Medulla oblongata (tissue), 1 donor: ENCODE results near the gene NFILZ.

Source experiments
- DNase-seq: peaks from one replicate; pipeline ENCODE4 v3.0.0-alpha.2; 2015; ENCODE audit errors: extremely low spot score

The NFILZ gene

DNA sequence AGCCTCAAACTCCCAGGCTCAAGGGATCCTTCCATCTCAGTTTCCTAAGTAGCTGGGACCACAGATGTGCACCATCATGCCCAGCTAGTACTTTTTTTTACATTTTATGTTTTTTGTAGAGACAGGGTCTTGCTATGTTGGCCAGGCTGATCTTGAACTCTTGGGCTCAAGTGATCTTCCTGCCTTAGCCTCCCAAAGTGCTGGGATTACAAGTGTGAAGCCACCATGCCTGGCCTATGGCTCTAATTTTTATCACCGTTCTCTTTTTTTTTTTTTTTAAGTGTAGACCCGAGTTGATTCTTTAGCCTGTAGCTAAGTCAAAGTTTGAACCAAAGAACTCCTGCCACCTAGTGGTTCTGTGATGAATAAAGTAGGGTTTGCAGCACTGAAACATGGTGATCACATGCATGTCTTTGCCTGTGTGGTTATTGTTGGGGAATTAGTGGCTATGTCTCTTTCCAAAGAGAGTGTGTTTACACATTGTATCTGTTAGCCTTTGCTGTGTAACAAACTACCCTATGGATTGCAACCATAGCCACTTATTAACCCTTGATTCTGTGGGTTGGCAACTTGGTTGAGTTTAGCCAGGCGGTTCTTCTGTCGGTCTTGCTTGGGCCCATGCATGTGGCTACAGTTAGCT is 11.6 kb downstream of the NFILZ start:
- no peak for DNase-seq

DNA sequence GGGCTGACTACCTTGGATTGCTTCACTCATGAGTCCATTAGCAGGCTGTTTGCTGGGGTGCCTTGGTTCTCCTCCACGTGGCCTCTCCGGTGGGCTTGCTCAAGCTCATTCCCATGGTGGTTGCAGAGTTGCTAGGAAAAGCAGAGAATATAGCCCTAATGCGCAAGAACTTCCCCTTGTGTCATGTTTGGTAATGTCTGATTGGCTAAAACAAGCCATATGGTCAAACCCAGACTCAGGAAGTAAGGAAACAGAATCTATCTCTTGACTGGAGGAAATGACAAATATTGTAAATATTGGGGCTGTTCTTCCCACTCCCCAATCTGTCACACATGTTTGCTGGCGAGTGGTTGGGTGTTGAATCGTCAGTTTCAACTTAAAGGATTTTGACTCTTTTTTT is 12.1 kb downstream of the NFILZ start:
- DNase-seq: no peak

DNA sequence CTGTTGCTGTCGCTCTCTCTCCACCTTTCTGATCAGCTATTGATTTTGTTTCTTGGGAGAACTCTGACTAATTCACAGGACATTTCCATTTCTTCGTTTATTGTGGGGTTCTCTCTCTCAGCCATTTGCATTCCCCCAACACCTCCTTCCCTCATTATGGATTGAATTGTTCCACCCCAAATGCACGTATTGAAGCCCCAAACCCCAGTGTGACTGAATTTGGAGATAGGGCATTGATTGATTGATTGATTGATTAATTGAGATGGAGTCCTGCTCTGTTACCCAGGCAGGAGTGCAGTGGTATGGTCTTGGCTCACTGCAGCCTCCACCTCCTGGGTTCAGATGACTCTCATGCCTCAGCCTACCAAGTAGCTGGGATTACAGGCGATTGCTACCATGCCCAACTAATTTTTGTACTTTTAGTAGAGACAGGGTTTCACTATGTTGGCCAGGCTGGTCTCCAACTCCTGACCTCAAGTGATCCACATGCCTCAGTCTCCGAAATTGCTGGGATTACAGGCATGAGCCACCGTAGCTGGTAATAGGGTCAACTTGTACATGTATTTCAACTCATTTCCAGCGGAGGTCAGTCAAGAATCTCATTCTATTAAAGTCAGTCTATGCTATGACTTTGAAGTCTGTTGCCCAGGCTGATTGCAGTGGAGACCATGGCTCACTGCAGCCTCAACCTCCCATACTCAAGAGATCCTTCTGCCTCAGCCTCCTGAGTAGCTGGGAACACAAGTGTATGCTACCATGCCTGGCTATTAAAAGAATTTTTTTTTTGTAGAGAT is 13.6 kb downstream of the NFILZ start:
- no peak for DNase-seq

GRCh38 chr19:8648240-8648639 is 17.8 kb downstream of the NFILZ start:
- DNase-seq: no peak

DNA sequence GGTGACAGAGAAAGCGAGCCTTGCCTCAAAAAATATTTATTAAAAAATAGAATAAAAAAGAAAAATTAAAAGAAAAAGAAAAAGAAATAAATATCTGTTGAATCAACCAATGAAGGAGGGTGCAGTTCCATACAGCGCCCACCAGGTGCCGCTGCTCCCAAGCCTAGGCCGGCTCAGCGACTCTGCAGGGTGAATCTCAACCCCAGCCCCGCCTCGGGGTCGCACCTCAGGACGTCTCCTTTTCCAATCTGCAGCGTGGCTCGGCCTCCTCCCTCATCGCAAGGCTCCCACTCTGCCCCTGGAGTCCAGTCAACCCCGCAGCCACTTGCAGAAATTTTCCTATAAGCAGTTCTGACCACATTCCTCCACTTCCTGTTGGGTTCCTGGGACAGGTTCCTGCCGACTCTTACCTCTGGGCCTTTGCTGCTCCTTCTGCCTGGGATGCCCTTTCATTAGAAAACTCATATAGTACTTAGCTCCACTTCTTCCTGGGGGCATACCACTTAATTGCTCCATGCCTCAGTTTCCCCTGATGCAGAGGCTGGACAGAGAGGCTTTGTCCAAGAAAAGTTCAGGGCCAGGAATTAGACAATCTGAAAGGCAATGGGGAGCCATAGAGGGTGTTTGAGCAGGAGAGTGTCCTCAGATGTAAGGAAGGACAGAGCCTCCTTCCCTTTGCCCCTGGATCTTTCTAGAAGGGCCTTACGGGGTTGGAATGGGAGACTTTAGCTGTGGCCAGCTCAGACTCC is 24.3 kb downstream of the NFILZ start:
- peak; percentile 50 for DNase-seq

DNA sequence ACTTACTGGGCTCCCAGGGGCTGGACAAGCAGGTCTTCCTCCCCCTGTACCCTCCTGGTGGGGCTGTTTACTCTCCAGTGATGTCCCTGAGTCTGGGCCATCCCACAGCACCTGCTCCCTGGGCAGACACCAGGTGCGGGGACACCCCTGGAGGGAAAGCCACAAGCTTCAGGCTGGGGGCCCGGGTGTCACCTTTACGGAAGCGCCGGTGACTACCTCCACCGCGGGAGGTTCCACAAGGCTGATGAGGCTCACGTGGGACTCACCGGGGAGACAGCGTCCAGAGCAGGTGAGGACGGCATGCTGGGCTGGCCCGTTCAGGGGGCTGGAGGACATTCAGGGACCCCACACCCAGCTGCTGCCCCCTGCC is 24.9 kb downstream of the NFILZ start:
- DNase-seq: no peak

GRCh38 chr19:8657869-8658268 is 27.4 kb downstream of the NFILZ start:
- DNase-seq: no peak

GRCh38 chr19:8659905-8660304 is 29.5 kb downstream of the NFILZ start:
- no peak for DNase-seq

DNA sequence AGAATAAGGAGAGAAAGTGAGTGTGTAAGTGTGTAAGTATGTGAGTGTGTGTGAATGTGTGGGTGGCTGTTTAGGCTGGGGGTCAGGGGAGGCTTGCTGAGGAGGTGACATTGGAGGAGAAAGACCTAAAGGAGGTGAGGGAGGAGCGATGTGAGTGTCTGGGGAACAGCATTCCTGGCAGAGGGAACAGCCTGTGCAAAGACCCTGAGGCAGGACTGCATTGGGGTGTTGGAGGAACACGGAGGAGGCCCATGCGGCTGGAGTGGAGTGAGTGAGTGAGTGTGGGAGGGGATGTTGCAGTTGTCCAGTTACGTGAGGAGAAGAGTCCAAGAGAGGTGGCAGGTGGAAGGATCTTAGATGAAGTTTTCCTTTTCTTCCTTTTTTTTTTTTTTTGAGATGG is 31.8 kb downstream of the NFILZ start:
- DNase-seq: no peak

GRCh38 chr19:8663920-8664670 is 33.7 kb downstream of the NFILZ start:
- DNase-seq: peak; percentile 36

GRCh38 chr19:8664671-8665057 is 34.2 kb downstream of the NFILZ start:
- no peak for DNase-seq

DNA sequence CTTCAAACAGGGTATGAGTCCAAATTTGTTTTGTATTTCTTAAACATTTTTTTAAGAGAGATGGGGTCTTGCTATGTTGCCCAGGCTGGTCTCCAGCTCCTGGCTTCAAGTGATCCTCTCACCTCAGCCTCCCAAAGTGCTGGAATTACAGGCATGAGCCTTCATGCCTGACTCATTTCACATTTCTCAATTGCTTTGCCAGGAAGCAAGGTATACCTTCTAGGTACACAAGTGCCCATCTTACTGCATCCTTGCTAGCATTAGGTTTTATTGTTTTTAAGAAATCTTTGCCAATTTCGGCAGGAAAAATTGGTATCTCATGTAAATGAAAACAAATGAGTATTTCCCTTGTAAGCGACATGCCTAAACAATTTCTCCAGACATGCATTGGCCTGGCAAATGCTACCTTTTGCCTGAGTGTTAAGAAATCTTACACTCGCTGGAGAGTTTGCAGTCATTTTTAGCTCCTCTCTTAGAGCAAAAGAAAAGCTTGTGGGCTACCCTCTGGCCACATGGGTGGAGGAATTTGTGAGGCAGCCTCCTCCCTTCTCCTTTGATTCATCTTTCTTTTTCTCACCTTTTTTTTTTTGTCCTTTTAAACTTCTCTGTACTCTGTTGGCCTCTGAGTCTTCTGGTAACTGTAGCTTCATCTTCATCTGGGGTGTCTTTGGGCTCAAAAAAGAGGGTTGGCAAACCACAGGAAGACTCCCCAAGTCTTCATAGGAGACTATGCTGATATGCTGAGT is 35.2 kb downstream of the NFILZ start:
- no peak for DNase-seq

DNA sequence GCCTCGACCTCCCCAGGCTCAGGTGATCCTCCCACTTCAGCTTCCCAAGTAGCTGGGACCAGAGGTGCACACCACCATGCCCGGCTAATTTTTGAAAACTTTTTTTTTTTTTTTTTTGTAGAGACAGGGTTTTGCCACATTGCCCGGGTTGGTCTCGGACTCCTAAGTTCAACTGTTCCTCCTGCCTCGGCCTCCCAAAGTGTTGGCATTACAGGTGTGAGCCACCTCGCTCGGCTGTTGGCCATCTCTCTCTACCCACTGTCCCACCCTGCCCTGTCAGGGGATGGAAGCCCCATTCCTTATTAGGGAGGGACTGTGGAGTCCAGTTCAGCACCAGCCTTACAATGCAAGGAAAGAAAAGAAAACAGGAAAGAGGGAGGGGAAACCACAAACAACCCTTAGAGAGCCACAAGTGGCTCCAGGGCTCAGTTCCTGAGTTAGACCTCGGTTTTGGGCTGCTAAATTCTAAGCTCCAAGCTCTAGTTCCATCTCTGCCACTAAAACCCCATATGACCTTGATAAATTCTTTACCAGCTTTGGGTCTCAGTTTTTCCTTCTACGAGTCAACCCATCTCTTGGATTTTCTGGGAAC is 36.5 kb downstream of the NFILZ start:
- DNase-seq: no peak

DNA sequence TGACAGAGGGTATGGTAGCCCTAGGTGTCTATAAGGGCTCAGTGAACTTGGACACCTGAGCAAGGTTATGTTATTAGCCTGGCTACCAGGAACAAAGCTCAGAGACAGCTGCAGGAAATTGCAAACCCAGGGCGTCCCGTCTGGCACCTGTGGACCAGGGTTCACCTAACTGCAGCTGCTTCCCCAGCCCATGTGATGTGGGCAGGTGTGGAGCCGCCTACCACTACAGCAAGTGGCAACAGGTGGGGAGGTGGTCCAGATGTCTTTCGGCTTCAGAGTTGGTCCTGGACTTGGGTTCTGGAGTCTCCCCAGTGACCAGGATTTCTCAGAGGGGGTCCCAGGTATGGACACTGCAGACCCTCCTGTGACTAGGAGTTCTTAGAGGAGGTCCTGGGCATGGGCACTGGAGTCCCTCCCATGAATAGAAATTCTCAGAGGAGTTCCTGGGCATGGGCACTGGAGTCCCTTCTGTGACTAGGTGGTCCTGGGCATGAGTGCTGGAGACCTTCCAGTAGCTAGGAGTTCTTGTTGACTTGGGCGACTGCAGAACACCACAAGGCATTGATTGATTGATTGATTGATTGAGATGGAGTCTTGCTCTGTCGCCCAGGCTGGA is 43.0 kb downstream of the NFILZ start:
- DNase-seq: no peak

DNA sequence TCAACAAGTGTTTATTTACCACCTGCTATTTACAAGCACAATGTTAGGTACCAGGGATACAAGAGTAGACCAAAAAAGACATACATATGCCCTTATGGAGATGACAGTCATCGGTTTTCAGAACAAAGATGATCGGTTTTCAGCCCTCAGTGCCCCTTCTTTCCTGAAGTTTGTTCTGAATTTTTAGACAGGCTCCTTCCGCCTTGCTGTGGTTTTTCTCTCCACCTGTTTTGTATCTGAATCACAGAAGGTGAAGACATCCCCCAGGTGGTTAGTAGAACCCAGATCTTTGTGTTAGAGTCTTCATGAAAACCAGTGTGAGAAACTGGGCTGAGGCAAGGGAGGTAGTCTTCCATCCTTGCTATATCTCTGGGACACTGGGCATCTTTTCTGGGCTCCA is 44.6 kb downstream of the NFILZ start:
- no peak for DNase-seq

- no peak for DNase-seq
Observed at GRCh38 chr19:8678244-8678807, 47.9 kb downstream of the NFILZ start.
